ENCODE measurements around the gene UBL4B. TPM values are rescaled to one million over a fixed set of nuclear protein-coding genes. Genes with fewer than 3 reads are reported as not detected.

The UBL4B gene
- polyA plus RNA-seq, 2 of the 4 experiments (the other 2 are of a cell fraction) = not detected

DNA sequence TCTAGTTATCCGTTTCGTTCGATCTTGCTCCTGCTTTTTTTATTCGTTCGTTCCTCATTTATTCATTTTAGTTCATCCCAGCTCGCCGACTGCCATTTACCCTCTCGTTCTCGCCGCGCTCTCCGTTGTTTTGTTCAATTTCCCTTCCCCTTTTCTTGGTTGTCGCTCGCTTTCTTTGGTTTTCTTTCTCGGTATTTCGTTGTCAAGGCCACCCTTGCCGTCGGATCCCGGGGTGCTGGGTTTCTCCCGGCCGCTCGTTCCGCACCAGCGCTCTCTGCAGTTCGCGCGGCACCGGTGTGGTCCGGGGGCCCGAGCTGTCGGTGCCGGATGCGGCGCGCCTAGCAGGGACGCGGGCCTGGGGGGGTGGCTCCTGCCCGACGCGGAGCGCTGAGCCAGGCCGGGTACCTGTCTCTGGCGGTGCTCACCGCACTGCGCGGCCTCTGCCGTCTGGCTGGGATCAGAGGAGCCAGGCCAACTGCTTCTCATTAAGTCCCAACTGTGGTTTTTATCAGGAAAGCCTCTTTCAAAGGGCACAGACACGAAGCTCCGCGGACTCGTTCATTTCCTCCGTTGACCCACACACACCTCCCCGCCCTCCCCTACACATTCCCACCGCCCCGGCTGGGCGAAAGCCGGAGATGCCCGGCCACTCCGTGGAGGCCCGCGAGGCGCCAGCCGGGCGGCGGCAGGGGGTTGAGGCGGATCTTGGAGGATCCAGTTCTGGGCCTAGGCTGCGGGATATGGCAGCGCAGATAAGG is 43.4 kb upstream of the UBL4B start:
- ATAC-seq (no peak), FAIRE-seq (no peak), DNase-seq (ENCODE audit: low read depth in 1 of 2, low spot score in 1 of 2) (no peak)
- CTCF ChIA-PET = interaction anchor here (1.0 to 1.6 kb wide), 2 partner anchors 8 to 19 kb away, joined by 3 to 4 read pairs; no protein-coding TSS in a partner anchor
- TF ChIP-seq TFCP2L1 (CRISPR knock-in tag; IDR thresholded peaks at IDR 0.05) = no peak
- TF ChIP-seq SREBF2 (IDR thresholded peaks at IDR 0.05) = no peak
- no peak for TF ChIP-seq HDAC2 (IDR thresholded peaks at IDR 0.05)
- TF ChIP-seq MYC (IDR thresholded peaks at IDR 0.05; ENCODE audit: borderline replicate concordance, low read length) = no peak
- no peak for TF ChIP-seq JUNB (IDR thresholded peaks at IDR 0.05)
- TF ChIP-seq MAFK (IDR thresholded peaks at IDR 0.05; ENCODE audit: partially characterized antibody) = no peak
- no peak for TF ChIP-seq FOSB (CRISPR knock-in tag; IDR thresholded peaks at IDR 0.05)
- TF ChIP-seq ZC3H11A (IDR thresholded peaks at IDR 0.05) = no peak
- no peak for TF ChIP-seq ZSCAN20 (CRISPR knock-in tag; IDR thresholded peaks at IDR 0.05)
- no peak for TF ChIP-seq CHD2 (IDR thresholded peaks at IDR 0.05; ENCODE audit: low read length, partially characterized antibody)
- TF ChIP-seq CHD4 (IDR thresholded peaks at IDR 0.05; ENCODE audit: borderline replicate concordance) = no peak
- TF ChIP-seq ZNF302 (CRISPR knock-in tag; IDR thresholded peaks at IDR 0.05) = no peak
- POLR2A ChIA-PET = no interaction called here
- Histone ChIP-seq H3K27ac (no peak overlapping the region), H3K4me3 (no peak overlapping the region), H3K4me1 (no peaks in the 10 kb centered on the region), H3K4me2 (no peak overlapping the region), H3K9me3 (no peaks in the 10 kb centered on the region)
- WGBS (ENCODE audit: missing lambda C conversion rate) = 81% methylated on average over 29 of the region's 68 CpGs

DNA sequence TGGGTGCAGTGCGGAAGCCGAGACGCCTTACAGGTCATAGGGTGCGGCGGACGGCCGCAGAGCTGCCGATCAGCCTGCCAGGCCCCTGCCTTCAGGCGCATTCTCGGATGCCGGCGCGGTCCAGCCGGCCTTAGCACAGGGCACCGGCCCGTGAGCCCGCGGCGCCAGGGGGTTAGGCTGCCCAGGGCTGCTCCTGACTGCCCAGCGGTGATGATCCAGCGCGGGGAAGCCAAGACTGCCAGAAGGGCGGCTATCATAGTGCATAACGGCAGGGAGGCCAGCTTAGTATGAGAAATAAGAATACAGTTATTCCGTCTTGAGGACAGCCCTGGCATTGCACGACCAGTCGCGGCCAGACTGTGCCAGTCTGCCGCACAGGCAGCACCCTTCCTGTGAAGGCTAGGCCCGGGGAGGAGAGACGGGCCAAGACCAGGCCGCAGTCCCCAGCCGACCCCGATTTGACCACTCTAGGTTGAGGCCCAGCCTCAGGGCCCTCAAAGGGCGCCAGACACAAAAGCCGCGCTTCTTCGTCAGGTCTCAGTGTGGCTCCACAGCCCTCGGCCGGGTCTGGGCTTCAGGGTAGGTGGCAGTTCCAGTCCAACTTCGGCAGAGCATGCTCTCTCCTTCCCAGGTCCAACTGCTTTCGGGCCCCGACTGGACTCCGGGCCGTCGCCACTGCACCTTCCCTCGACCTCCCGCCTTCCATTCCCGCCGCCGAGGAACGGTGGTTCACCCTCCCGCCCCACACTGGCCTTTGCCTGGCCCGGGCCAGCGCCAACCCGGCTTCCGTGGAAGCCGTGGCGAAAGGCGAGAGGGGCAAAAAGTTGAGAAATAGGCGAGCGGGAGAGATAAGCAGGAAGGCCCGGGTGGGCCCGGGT is 42.6 kb upstream of the UBL4B start:
- no peak for FAIRE-seq
- no peak overlapping the region for H3K4me2 ChIP-seq
- ATAC-seq = no peak
- no peak overlapping the region for H3K27ac ChIP-seq
- CTCF ChIA-PET = interaction anchor here (1.6 kb wide), 1 partner anchor 19 kb away, joined by 3 read pairs; no protein-coding TSS in a partner anchor
- no peak for TF ChIP-seq NPAS2 (CRISPR knock-in tag; IDR thresholded peaks at IDR 0.05; ENCODE audit: borderline replicate concordance)
- no peak for TF ChIP-seq MYC (IDR thresholded peaks at IDR 0.05; ENCODE audit: borderline replicate concordance, low read length)
- TF ChIP-seq FOSL2 (IDR thresholded peaks at IDR 0.05) = no peak
- no peak for TF ChIP-seq FOSL2 (CRISPR knock-in tag; IDR thresholded peaks at IDR 0.05)
- TF ChIP-seq MAZ (IDR thresholded peaks at IDR 0.05; ENCODE audit: borderline replicate concordance, low read depth, low read length) = no peak
- no peak for TF ChIP-seq HOXB5 (CRISPR knock-in tag; IDR thresholded peaks at IDR 0.05)
- no peak for TF ChIP-seq ZNF302 (CRISPR knock-in tag; IDR thresholded peaks at IDR 0.05)
- TF ChIP-seq HEYL (CRISPR knock-in tag; IDR thresholded peaks at IDR 0.05) = no peak
- no peak for TF ChIP-seq CBX2 (IDR thresholded peaks at IDR 0.05; ENCODE audit: borderline replicate concordance, low read depth)
- no peak for TF ChIP-seq POLR2AphosphoS2 (conservative IDR thresholded peaks at IDR 0.05; ENCODE audit: low read length)
- TF ChIP-seq CHD4 (IDR thresholded peaks at IDR 0.05; ENCODE audit: borderline replicate concordance) = no peak
- no peak for DNase-seq (ENCODE audit: low read depth in 1 of 2, low spot score in 1 of 2)
- POLR2A ChIA-PET = no interaction called here
- no peak overlapping the region for H3K4me3 ChIP-seq
- H3K9me3 ChIP-seq = no peaks in the 10 kb centered on the region
- 89% methylated on average over 39 of the region's 64 CpGs for WGBS (ENCODE audit: missing lambda C conversion rate)
- H3K4me1 ChIP-seq = no peaks in the 10 kb centered on the region

DNA sequence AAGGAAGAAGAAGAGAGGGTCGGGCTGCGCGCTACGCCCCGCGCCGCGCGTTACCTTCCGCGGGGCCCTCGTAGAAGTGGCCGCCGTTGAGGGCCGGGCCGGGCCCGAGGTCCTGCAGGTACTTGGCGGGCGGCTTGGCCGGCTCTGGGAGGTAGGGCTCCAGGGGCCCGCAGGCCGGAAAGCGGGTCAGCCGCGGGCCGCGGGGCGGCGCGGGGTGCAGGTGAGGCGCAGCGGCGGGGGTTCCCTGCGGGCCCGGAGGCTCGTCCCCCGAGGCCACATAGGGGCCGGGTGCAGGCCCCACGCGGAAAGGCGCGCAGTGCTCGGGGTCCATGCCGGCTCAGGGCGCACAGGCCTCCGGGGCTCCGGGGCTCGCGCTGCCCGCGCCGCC is 42.0 kb upstream of the UBL4B start:
- H3K4me2 ChIP-seq = no peak overlapping the region
- ChIA-PET POLR2A (no interaction called here), CTCF (no interaction called here)
- no peaks in the 10 kb centered on the region for H3K9me3 ChIP-seq
- no peaks in the 10 kb centered on the region for H3K4me1 ChIP-seq
- no peak overlapping the region for H3K4me3 ChIP-seq
- WGBS (ENCODE audit: missing lambda C conversion rate) = 93% methylated on average over 14 of the region's 52 CpGs
- DNase-seq (ENCODE audit: low read depth in 1 of 2, low spot score in 1 of 2) (no peak), ATAC-seq (no peak), FAIRE-seq (no peak)
- no peak for TF ChIP-seq EHMT2 (IDR thresholded peaks at IDR 0.05; ENCODE audit: low read depth)
- TF ChIP-seq, protein P1, sequence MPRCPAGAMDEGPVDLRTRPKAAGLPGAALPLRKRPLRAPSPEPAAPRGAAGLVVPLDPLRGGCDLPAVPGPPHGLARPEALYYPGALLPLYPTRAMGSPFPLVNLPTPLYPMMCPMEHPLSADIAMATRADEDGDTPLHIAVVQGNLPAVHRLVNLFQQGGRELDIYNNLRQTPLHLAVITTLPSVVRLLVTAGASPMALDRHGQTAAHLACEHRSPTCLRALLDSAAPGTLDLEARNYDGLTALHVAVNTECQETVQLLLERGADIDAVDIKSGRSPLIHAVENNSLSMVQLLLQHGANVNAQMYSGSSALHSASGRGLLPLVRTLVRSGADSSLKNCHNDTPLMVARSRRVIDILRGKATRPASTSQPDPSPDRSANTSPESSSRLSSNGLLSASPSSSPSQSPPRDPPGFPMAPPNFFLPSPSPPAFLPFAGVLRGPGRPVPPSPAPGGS (IDR thresholded peaks at IDR 0.05) = no peak
- TF ChIP-seq FOXS1 (CRISPR knock-in tag; IDR thresholded peaks at IDR 0.05) = no peak
- no peak for TF ChIP-seq KDM1A (IDR thresholded peaks at IDR 0.05; ENCODE audit: low read depth)
- TF ChIP-seq, protein P2, sequence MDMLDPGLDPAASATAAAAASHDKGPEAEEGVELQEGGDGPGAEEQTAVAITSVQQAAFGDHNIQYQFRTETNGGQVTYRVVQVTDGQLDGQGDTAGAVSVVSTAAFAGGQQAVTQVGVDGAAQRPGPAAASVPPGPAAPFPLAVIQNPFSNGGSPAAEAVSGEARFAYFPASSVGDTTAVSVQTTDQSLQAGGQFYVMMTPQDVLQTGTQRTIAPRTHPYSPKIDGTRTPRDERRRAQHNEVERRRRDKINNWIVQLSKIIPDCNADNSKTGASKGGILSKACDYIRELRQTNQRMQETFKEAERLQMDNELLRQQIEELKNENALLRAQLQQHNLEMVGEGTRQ (IDR thresholded peaks at IDR 0.05) = no peak
- TF ChIP-seq EHF (CRISPR knock-in tag; IDR thresholded peaks at IDR 0.05) = no peak
- no peak for TF ChIP-seq ZSCAN20 (CRISPR knock-in tag; IDR thresholded peaks at IDR 0.05)
- TF ChIP-seq KDM5A (IDR thresholded peaks at IDR 0.05) = no peak
- no peak overlapping the region for H3K27ac ChIP-seq
